ENCODE measurements around the gene BLOC1S1.

GRCh38 chr12:55733858-55734257 lies 18.0 kb downstream of the BLOC1S1 start:
- TF ChIP-seq CTCF (IDR thresholded peaks at IDR 0.05) (no peak), POLR2A (IDR thresholded peaks at IDR 0.05) (no peak), POLR2AphosphoS5 (IDR thresholded peaks at IDR 0.05) (no peak), EP300 (IDR thresholded peaks at IDR 0.05; ENCODE audit: low read depth) (no peak)

All from transverse colon (tissue), 4 donors.